ENCODE data around the gene FAM217B.

DNA sequence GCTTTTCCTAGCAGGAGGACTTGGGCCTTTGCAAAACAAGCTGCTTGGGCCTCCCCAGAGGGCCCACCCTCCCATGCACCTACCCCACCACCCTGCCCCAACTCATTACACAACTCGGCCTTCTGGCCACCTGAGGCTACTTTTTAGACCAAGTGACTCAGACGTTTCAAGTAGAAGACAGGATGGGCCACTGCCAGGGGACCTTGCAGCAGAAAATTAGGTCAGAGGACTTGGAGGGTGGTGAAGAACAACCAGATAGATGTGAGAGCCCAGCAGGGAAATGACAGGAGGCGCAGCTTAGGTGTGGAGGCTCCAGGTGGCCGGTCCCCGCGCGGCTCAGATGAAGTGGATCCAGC lies 1.5 kb upstream of the FAM217B start:
- TF ChIP-seq, protein P1, sequence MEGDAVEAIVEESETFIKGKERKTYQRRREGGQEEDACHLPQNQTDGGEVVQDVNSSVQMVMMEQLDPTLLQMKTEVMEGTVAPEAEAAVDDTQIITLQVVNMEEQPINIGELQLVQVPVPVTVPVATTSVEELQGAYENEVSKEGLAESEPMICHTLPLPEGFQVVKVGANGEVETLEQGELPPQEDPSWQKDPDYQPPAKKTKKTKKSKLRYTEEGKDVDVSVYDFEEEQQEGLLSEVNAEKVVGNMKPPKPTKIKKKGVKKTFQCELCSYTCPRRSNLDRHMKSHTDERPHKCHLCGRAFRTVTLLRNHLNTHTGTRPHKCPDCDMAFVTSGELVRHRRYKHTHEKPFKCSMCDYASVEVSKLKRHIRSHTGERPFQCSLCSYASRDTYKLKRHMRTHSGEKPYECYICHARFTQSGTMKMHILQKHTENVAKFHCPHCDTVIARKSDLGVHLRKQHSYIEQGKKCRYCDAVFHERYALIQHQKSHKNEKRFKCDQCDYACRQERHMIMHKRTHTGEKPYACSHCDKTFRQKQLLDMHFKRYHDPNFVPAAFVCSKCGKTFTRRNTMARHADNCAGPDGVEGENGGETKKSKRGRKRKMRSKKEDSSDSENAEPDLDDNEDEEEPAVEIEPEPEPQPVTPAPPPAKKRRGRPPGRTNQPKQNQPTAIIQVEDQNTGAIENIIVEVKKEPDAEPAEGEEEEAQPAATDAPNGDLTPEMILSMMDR (IDR thresholded peaks at IDR 0.05), result no peak
- TF ChIP-seq POLR2A (IDR thresholded peaks at IDR 0.05), result no peak
- no peak for TF ChIP-seq EP300 (IDR thresholded peaks at IDR 0.05)
